ENCODE results near the gene DGCR6L.
"Not testable (repeated sequence)": the region's sequence is repeated elsewhere in the genome, so short reads cannot be mapped to it uniquely, and the experiment has no call there.

DGCR6L gene

GRCh38 chr22:20265772-20266666 is 53.8 kb downstream of the DGCR6L start:
- not testable (repeated sequence) for H3K4me3 ChIP-seq (ENCODE audit: low read length); H3K27me3 ChIP-seq (ENCODE audit: insufficient read depth, low read length); H3K27ac ChIP-seq (ENCODE audit: low read length); H3K36me3 ChIP-seq (ENCODE audit: insufficient read depth, low read depth, low read length); H3K4me1 ChIP-seq (ENCODE audit: insufficient read depth, low read length); H3K9ac ChIP-seq (ENCODE audit: low read depth, low read length); H3K9me3 ChIP-seq (ENCODE audit: insufficient read depth, low read depth, low read length)

DNA sequence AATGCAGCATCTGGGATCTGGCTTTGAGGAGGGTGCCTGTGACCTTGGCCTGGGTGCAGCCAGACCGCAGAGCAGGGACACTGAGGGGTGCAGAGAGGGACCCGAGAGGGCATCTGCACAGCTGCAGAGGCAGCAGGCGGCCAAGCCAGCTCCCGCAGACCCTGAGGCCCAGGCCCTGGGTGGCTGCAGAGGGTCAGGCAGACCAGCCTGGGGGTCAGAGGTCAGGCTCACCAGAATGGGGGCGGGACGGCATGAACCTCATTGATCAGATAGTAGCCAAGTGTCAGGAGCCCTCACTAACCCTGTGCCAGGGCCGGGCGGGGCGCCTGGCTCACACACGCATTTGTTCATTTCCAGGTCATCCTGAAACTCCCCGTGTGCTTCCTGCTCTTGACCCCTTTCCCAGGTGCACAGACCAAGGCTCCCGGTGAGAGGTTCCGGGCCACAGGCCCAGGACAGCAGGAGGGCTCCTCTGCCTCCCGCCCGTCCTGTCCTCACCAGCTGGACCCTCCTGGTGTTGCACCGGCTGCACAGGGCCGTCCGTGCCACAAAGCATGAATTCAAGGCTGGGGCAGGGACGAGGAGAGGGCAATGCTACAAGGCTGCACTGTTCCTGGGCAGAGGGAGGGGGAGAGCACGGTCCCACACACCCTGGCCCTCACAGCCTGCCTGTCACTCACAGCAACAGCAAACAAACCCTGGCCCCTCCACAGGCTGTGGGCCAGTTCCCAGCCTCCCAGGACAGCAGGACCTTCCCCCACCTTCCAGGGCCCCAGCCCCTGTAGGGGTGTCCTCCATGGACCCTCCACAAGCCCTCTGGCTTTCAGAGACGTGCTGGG is 55.0 kb downstream of the DGCR6L start:
- Histone ChIP-seq H3K9ac (ENCODE audit: low read depth, low read length) (no peak overlapping the region), H3K36me3 (ENCODE audit: insufficient read depth, low read depth, low read length) (no peaks in the 10 kb centered on the region), H3K27ac (ENCODE audit: low read length) (no peak overlapping the region), H3K27me3 (ENCODE audit: insufficient read depth, low read length) (0 out of 2 replicates have a peak, but pooled peaks cover 4% of the 10 kb centered on the region), H3K4me3 (ENCODE audit: low read length) (no peak overlapping the region), H3K9me3 (ENCODE audit: insufficient read depth, low read depth, low read length) (no peaks in the 10 kb centered on the region), H3K4me1 (ENCODE audit: insufficient read depth, low read length) (no peaks in the 10 kb centered on the region)

All from iPS-20b (cell line).